ENCODE results near the gene ZSWIM4.
"Not testable (repeated sequence)": the region's sequence is repeated elsewhere in the genome, so short reads cannot be mapped to it uniquely, and the experiment has no call there.

Gene ZSWIM4

DNA sequence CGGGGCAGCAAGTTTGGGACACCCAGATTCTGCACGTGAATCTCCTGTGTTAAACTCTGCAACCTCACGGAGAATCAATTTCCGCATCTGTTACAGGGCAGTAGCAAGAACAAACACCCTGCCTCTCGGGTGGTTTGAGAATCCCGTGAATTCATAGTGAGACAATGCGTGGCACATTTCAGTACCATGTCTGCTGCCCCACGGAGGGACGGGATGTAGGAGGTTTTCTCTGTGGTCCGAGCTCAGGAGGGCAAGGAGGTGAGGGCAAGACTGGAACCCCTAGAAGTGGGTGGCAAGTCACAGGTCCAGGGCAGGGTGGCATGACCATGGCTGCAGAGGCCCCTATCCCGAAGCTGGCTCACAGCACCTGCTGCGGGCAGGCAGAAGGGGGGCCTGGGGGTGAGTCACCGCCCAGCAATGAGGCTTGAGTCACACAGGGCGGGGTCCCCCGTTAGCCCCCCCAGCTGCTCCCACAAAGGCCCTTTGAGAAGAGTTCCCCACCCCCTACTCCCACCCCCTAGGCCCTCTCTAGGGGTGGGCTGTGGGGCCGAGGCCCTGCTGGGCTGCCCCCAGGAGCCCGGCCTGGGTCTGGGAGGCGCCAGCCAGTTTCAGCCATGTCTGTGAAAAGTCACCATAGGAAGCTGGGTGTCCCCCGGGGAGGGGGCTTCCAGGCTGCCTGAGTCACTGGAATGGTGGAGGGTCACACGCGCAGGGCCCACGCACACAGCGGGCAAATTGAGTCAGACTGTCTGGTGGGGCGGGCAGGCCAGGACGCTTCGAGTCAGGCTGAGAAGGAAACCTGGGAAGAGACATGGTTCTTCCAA lies 55.9 kb downstream of the ZSWIM4 start:
- DNase-seq (ENCODE audit: low read depth) = no peak

DNA sequence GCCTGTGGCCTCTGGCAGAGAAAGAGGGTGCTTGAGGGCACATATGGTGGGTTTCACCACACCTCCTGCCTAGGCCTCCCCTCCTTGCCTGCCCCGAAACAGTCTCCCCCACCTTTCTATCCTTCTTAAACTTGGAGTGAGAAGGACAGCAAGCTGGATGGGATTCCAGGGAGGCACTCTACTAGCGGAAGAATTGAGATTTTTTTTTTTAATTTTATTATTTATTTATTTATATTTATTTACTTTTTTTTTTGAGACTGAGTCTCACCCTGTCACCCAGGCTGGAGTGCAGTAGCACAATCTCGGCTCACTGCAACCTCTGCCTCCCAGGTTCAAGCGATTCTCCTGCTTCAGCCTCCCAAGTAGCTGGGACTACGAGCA lies 56.5 kb downstream of the ZSWIM4 start:
- DNase-seq (ENCODE audit: low read depth) = not testable (repeated sequence)

DNA sequence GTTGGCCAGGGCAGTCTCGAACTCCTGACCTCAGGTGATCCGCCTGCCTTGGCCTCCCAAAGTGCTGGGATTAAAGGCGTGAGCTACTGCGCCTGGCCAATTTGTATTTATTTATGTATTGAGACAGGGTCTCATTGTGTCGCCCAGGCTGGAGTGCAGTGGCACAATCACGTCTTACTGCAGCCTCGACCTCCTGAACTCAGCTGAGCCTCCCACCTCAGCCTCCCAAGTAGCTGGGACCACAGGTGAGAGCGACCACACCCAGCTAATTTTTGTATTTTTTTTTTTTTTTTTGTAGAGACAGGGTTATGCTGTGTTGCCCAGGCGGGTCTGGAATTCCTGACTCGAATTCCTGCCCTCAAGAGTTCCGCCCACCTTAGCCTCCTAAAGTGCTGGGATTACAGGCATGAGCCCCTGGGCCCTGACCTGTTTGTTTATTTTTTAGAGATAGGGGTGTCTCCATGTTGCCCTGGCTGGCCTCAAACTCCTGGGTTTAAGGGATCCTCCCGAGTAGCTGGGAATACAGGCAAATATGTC lies 57.0 kb downstream of the ZSWIM4 start:
- DNase-seq (ENCODE audit: low read depth) = not testable (repeated sequence)

DNA sequence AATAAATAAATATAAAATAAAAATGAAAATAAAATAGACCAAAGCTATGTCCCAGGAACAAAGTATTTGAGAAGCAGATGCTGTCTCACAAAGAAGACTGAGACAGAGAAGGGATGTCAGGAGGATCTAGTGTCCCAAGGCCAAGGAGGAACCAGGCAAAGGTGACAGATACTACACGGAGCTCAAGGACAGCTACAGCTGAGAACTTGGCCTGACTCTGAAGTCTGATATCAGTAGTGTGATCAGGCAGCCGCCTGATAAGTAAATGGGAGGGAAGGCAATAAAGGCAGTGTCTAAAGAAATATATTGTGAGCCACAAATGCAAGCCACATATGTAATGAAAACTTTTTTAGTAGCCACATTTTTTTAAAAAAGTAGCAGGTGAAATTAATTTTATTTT lies 61.3 kb downstream of the ZSWIM4 start:
- DNase-seq (ENCODE audit: low read depth) = no peak

DNA sequence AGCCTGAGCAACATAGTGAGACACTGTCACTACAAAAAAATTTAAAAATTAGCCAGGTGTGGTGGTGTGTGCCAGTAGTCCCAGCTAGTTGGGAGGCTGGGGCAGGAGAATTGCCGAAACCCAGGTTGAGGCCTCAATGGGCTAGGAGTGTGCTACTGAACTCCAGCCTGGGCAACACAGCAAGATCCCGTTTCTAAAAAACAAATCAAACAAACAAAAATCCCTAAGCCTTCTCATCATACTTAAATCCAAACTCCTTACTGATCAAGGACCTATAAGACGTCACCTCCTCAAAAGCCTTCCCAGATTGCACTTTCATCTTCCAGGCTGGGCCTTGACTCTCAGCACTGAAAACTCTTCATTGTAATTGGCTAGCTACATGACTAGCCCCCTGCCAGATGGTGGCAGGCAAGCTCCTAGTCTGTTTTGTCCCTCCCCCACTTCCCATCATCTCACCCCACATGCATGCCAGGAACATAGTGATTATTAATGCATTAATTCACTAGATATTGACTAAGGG lies 64.2 kb downstream of the ZSWIM4 start:
- no peak for DNase-seq (ENCODE audit: low read depth)

DNA sequence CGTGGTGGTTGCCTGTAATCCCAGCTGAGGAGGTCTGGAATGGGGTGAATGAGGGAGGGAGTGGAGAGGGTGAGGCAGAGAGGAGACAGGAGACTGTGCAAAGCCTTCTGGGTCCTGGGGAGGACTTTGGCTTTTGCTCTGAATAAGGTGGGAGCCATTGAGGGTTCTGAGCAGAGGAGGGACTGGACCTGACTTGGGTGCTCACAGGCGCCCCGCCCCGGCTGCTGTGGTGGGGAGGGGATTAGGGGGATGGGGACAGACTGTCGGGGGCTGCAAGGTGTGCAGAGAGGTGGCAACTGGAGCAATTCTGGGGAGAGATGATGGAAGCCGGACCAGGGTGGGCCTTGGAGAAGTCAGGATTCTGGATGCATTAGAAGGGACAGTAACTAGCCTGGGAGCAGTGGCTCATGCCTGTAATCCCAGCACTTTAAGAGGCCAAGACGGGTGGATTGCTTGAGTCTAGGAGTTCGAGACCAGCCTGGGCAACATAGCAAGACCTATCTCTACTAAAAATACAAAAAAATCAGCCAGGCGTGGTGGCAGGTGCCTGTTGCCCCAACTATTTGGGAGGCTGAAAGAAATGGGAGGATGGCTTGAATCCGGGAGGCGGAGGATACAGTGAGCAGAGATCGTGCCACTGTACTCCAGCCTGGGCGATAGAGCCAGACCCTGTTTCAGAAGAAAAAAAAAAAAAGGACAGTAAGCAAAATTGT lies 65.6 kb downstream of the ZSWIM4 start:
- no peak for DNase-seq (ENCODE audit: low read depth)

DNA sequence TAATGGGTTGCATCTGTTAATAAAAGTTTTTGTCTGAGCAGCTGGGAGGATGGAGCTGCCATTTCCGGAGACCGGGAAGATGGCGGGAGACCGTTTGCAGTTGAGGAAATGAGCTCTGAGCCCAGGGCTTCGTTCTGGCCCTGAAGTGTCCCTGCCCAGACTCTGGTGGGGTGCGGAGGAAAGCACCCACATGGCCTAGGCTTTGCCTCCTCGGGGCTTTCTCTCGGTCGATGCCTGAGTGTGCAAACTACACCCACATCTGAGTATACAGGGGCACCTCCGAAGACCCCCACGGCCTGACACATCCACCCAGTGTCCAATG lies 66.1 kb downstream of the ZSWIM4 start:
- no peak for DNase-seq (ENCODE audit: low read depth)

DNA sequence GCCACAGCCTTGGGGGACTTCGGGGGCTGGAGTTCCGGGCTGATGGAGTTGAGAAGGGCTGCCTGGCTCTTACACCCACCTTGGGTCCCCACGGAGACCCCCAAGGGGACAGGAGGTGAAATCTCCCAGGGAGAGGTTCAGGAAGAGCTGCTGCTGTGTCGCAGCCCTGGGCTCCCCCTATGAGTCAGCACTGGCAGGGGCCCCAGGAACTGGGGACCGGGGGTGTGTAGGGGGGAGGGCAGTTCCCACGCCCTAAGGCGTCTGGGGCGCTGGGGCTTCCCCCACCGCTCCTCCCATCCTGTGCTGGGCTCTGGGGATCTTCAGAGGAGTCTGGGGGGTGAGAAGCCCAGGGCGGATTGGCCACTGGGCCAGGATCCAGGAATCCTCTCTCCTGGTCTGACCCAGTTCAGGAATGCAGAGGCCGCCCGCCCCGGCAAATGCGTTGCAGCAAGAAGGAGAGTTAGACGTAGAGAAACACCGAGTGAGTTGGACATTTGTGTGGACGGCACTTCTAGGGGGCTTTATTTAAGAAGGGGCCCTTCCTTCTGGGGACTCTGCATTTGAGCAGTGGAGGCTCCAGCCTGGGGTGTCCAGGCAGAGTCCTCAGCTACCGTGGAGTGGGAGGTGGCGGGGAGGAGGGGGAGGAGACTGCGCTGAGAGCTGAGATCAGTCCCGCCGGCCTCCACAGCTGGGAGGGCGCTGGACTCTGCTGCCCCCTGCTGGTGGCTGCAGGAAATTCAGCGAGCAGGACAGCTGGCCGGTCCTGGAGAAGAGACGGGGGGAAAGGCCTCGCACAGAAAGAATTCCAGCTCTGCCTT lies 66.7 kb downstream of the ZSWIM4 start:
- DNase-seq (ENCODE audit: low read depth) = peak; percentile 85

DNA sequence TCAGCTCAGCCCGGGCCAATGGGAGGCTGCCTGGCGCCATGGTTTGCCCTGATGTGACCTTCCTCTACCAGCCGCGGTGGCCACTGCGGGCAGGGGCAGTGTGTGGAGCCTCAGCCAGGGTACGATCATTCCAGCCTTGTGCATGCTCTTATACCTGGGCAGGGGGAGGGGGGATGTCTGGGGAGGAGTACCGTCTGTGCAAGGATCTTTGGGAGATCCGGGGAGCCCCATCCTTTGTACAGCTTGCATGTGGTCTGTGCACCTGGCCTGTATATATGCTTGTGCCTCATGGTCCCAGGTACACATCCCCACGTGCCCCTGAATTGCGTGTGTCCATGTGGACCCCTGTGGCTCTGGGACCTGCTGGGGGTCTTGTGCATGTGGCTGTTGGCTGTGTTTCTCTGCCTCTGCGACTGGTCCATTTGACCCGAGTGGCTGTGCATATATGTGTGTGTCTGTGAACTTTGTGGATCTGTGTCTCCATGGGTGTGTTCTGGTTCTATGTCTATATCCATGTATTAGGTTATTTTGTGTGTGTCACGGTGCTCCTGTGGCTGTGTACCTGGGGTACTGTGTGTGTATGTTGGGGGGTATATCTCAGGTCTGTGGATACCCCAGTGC lies 68.9 kb downstream of the ZSWIM4 start:
- DNase-seq (ENCODE audit: low read depth) = no peak

DNA sequence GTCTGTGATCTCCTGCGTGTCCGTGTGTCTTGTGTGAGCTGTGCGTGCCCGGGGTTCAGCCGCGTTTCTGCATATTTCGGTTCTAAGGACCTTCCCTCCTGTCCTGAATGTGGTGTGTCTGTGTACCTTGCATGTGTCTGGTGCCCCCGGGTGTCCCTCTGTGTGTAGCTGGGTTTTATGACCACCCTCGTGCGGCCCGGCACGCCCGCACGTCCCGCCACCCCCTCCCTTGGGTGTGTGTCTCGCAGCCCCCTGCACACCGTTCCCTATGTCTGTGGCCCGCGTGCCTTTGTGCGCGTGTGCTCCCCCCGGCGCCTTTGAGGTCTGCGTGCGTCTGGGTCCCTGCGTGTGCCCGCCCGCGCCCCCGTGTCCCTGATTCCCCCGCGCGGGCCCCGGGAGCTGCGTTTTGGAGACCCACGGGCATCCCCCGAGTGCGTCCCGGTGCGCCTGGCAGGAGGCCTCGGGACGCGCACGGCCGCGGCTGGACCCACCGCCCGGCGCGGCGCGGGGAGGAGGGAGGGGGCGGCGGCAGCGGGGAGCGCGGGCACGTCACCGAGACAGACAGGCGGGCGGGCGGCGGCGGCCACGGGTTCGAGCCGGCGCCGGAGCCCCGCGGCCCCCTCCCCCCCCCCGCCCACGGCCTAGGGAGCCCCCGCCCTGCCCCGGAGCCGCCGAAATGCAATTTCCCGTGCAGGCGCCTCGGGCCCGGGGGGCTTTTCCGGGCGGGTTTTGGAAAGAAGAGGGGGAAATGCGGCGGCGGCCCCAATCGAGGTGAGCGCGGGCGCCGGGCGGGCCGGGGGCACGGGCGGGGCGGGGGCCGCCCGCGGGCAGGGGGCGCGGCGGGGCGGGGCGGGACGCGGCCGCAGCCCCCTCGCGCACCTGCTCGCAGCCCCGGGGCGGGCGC lies 69.7 kb downstream of the ZSWIM4 start:
- no peak for DNase-seq (ENCODE audit: low read depth)

DNA sequence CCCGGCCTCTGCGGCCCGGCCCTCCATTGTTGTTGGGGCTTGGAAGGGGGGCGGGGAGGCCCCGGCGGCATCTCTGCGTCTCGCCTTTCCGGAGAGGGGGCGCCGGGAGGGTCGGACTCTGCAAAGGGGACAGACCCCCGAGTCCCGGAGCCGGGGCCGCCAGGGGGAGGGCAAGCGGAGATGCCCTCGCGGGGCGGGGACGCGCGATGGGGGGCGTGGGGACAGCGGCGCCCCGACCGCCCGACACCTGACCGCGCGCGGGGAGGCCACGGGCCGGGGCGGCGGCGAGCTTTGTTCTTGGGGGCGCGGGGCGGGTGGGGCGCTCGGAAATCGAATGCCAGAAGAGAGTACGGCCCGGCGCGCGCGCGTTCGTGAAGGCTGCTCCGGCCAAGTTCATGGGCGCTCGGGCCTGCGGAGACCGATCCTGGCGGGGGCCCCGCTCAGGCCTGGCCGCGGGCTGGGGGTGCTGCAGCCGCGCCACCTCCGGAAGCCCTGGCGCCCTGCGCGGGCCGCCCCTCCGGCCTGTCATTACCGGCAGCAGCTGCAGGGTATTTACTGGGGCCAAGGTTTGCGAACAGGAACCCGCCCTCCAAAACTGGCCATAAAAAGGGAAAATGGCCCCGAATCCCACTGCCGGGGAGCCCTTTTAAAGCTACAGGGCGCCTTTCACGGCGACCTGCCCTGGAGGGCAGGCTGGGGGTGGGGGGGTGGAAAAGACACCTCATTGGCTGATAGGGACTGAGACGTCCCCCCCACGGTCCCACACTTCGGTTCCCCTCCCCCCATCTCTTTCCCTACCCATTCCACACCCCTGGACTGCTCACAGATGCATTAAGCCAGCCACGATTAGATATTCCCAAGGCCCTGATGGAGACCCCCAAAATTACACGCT lies 70.6 kb downstream of the ZSWIM4 start:
- no peak for DNase-seq (ENCODE audit: low read depth)

DNA sequence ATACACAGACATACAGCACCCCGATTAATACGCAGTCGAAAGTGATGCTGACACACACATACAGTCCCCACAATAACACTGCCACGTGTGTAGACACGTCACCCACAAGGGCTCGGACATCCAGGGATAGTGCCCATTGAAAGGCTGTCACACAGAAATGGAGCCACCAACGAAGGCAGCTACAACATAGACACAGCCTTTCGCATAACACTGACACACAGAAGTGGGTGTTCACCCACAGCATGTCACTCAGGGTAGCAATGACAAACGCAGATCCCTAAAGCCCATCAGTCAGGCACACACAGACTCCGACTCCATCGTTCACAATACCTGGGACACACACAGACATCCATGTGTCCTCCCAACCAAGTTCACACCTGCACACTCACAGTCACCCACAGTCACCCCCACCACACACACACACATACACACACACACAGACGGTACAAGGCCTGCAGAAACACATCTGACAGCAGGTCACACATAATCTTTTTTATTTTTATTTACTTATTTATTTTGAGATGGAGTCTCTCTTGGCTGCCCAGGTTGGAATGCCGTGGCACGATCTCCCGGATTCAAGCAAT lies 71.3 kb downstream of the ZSWIM4 start:
- no peak for DNase-seq (ENCODE audit: low read depth)

DNA sequence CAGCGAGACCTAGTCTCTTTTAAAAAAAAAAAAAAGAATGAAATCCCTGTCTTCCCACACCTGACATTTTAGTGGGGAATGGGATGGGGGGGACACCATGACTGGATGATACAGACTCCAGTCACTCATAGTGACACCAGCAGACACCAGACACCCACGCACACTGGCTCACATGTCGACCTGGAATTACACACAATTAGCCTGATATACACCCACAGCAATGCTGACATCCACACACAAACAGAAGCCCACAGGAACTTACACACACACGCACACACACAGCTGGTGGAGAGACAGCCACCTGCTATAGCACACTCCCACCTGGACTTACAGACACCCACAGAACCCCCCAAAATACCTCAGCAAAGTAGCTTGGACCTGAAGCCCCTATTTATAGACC lies 73.4 kb downstream of the ZSWIM4 start:
- no peak for DNase-seq (ENCODE audit: low read depth)

DNA sequence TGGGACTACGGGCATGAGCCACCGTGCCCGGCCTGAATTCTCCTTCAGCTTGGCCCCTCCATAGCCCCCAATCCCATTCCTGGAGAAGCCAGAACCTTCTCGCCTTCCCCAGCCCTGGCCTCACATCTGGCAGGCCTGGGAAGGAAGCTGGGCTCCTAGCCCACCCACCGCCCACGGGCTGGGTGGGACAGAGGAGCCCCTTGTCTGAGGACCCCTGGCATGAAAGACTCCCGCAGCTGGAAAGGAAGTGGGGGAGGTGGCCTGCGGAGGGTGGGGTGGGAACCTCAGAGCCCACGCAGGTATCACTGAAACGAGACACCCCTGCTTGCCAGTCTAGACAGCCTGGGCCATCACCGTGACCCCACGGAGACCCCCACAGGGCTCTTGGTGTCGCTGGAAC lies 74.0 kb downstream of the ZSWIM4 start:
- DNase-seq (ENCODE audit: low read depth) = no peak

DNA sequence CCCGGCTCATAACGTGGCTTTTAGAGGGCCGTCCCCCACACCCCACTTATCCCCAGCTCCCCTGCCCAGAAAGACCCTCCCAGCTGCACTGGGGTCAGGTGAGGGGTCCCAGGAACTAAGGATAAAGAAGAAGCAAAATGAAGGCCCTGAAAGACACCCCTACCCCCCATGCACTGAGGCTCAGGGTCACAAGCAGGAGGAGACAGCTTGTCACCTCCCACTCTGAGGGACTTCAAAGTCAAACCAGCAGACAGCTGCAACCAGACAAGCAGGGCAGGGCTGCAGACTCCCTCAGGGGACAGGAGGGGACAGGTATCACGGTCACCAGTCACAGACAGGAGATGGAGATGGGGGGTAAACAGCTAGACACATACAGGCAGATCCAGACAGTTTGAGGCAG lies 75.6 kb downstream of the ZSWIM4 start:
- no peak for DNase-seq (ENCODE audit: low read depth)

DNA sequence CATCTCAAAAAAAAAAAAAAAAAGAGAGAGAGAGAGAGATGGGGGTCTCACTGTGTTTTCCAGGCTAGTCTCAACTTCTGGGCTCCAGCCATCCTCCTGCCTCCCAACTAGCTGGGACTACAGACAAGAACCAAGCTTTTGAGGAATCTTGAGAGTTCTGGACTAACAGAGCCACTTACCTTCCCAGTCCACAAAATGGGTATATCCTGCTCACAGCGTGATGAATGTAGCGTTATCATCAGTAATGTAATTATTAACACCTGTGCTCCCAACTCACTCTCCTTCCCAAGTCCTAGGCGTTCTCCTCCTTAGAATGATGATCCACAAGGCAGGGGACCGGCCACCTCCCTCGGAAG lies 77.1 kb downstream of the ZSWIM4 start:
- no peak for DNase-seq (ENCODE audit: low read depth)

DNA sequence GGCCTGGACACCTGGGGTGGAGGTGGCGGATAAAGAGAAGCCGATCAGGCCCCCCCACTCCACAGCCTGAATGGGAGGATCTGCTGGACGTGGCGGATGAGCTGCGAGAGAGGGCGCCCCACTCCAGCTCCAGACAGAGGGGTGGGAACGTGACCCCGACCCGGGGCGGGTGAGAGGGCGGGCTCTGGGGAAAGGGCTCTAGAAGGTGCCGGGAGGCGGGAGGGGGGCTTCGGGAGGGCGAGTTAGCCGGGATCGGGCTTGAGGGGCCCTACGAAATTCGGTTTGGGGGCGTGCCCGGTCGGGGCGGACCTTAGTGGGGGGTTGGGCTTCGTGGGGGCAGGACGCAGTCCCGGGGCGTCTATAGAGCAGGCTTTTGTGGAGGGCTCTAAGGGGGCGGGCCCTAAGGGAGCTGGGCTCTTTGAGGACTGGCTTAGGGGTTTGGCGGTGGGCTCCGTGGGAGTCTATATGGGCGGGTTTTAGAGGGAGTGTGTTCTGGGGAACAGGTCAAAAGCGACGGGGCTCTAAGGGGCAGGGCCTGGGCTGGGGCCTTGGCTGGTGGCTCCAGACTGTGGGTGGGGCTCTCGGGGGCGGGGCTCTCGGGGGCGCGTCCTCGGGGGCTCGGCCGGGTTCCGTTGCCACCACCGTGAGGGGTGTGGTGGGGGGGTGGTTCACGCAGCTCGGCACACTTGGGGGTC lies 77.6 kb downstream of the ZSWIM4 start:
- DNase-seq (ENCODE audit: low read depth) = no peak

DNA sequence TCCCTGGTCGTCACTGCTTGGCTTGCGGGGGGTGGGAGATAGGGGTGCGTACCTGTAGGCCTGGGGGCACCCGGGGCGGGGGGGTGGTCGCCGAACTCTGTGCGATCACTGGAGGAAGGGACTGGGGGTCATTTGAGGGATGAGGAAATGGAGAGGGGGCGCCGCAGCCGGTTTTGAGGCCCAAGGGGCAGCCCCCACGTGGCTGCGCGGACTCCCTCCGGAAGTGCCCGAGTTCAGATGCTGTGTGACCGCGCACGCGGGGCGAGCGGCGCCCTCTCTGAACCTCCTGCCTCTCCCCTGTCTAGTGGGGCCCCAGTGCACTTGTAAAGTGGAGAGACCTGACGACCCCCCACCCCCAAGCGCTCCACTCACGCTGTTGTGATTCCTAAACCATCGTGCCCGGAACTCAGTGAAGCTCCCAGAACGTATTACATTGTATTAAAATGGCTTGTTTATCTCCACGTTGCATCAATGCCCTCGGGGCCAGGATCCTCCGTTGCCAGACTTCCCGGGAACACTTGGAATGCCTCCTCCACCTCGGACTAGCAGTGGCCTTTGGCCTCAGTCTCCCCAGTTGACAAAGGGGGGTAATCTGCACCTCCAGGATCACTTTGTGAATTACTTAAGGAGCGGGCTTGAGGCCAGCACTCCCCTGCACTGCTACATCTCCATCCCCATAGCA lies 78.7 kb downstream of the ZSWIM4 start:
- no peak for DNase-seq (ENCODE audit: low read depth)
